NCI-H510A (cell line): ENCODE results near the gene EFCAB8.
A peak's percentile ranks its signal among the peaks of the same experiment; 100 is the strongest.

Experiments
- DNase-seq: peaks from one replicate; lab custom pipeline; 2025; lab: John Stamatoyannopoulos, UW

The EFCAB8 gene

GRCh38 chr20:32858701-32859372 is at the start of gene EFCAB8:
Gene EFCAB8, plus strand, starts transcription at chr20:32858923. Its CDS starts 4,870 bp downstream, at chr20:32863793.
- no peak for DNase-seq

- no peak for DNase-seq
Measured at GRCh38 chr20:32809907-32810306, 48.8 kb upstream of the EFCAB8 start.

- DNase-seq, result no peak
Measured at GRCh38 chr20:32810941-32811340, 47.8 kb upstream of the EFCAB8 start.

GRCh38 chr20:32811886-32812285 is 46.8 kb upstream of the EFCAB8 start:
- no peak for DNase-seq

GRCh38 chr20:32819992-32820697 is 38.6 kb upstream of the EFCAB8 start:
- peak; percentile 61 for DNase-seq

- no peak for DNase-seq
Measured at GRCh38 chr20:32820698-32821377, 37.9 kb upstream of the EFCAB8 start.

- no peak for DNase-seq
Measured at GRCh38 chr20:32822225-32822624, 36.5 kb upstream of the EFCAB8 start.

- no peak for DNase-seq
Measured at GRCh38 chr20:32823078-32823477, 35.6 kb upstream of the EFCAB8 start.

GRCh38 chr20:32823737-32824588 is 34.8 kb upstream of the EFCAB8 start:
- DNase-seq, result no peak

- no peak for DNase-seq
Measured at GRCh38 chr20:32828029-32828680, 30.6 kb upstream of the EFCAB8 start.

GRCh38 chr20:32829311-32830005 is 29.3 kb upstream of the EFCAB8 start:
- DNase-seq, result no peak

- no peak for DNase-seq
Measured at GRCh38 chr20:32830437-32830836, 28.3 kb upstream of the EFCAB8 start.

- DNase-seq, result no peak
Measured at GRCh38 chr20:32831982-32832381, 26.7 kb upstream of the EFCAB8 start.

GRCh38 chr20:32832664-32833063 is 26.1 kb upstream of the EFCAB8 start:
- DNase-seq, result no peak

GRCh38 chr20:32834972-32835371 is 23.8 kb upstream of the EFCAB8 start:
- no peak for DNase-seq

GRCh38 chr20:32837157-32837556 is 21.6 kb upstream of the EFCAB8 start:
- DNase-seq, result no peak

- DNase-seq, result no peak
Measured at GRCh38 chr20:32839227-32839981, 19.3 kb upstream of the EFCAB8 start.

GRCh38 chr20:32839982-32840285 is 18.8 kb upstream of the EFCAB8 start:
- no peak for DNase-seq

GRCh38 chr20:32841174-32841573 is 17.5 kb upstream of the EFCAB8 start:
- DNase-seq, result no peak

GRCh38 chr20:32841632-32842031 is 17.1 kb upstream of the EFCAB8 start:
- no peak for DNase-seq
